Nephron (organoid): ENCODE measurements around the gene NR2F6.

ENCODE experiments used
- H3K27ac Mint-ChIP-seq, 3 experiments: 2 replicates each; pipeline ENCODE4 v1.8.0; 2020; ENCODE audit warnings: mixed read lengths in 3 of 3, mild to moderate bottlenecking in 2 of 3, moderate library complexity in 1 of 3
- H3K27me3 Mint-ChIP-seq: 2 replicates; pipeline ENCODE4 v1.8.0; 2021; ENCODE audit warnings: low read depth, mild to moderate bottlenecking, moderate library complexity, mixed read lengths
- H3K36me3 Mint-ChIP-seq: 2 replicates; pipeline ENCODE4 v1.8.0; 2020; ENCODE audit warnings: low read depth, mixed read lengths
- H3K4me1 Mint-ChIP-seq: 2 replicates; pipeline ENCODE4 v1.8.0; 2020; ENCODE audit warnings: mixed read lengths
- H3K4me3 Mint-ChIP-seq, 3 experiments: 2 replicates each; pipeline ENCODE4 v1.8.0; 2020; ENCODE audit warnings: mild to moderate bottlenecking in 3 of 3, mixed read lengths in 3 of 3, moderate library complexity in 2 of 3
- H3K9me3 Mint-ChIP-seq: 2 replicates; pipeline ENCODE4 v1.8.0; 2020; ENCODE audit warnings: mixed read lengths
- CTCF ChIP-seq, 3 experiments: fragments of 200-600 bp; sonication (generic); IDR thresholded peaks; one replicate each; pipeline ENCODE4 v1.5.0; 2021; ENCODE audit warnings: antibody characterized with exemption in 3 of 3; ENCODE audit not compliant: unreplicated experiment in 3 of 3

NR2F6 gene

GRCh38 chr19:17220207-17220758 is 25.4 kb downstream of the NR2F6 start:
- H3K36me3 Mint-ChIP-seq, result peaks cover 25% of the 10 kb centered on the region
- H3K4me1 Mint-ChIP-seq, result peaks cover under 1% of the 10 kb centered on the region
- no peaks in the 10 kb centered on the region for H3K9me3 Mint-ChIP-seq
- H3K4me3 Mint-ChIP-seq, result no peak overlapping the region
- no peak overlapping the region for H3K27ac Mint-ChIP-seq
- TF ChIP-seq CTCF (IDR thresholded peaks at IDR 0.05; ENCODE audit: unreplicated experiment in 3 of 3), result no peak
- H3K27me3 Mint-ChIP-seq, result no peaks in the 10 kb centered on the region

- Mint-ChIP-seq H3K9me3 (no peaks in the 10 kb centered on the region), H3K27ac (no peak overlapping the region), H3K4me3 (no peak overlapping the region), H3K36me3 (peaks cover 29% of the 10 kb centered on the region), H3K27me3 (no peaks in the 10 kb centered on the region), H3K4me1 (peaks cover 6% of the 10 kb centered on the region)
- TF ChIP-seq CTCF (IDR thresholded peaks at IDR 0.05; ENCODE audit: unreplicated experiment in 3 of 3), result no peak
These were observed 26.4 kb downstream of the NR2F6 start for GRCh38 chr19:17219286-17219685.

GRCh38 chr19:17216058-17216670 is 29.6 kb downstream of the NR2F6 start:
- Mint-ChIP-seq H3K27ac (peak overlapping the region; percentile 29 to 97 (median 37)), H3K4me3 (peak overlapping the region; percentile 93 to 95 (median 95)), H3K36me3 (peaks cover 37% of the 10 kb centered on the region), H3K27me3 (no peaks in the 10 kb centered on the region), H3K9me3 (no peaks in the 10 kb centered on the region), H3K4me1 (peaks cover 6% of the 10 kb centered on the region)
- TF ChIP-seq CTCF (IDR thresholded peaks at IDR 0.05; ENCODE audit: unreplicated experiment in 3 of 3), result no peak

- Mint-ChIP-seq H3K4me3 (peak within 1 kb of the TSS; percentile 93 to 95 (median 95)), H3K36me3 (peaks cover 39% of the 10 kb centered on the region), H3K27me3 (no peaks in the 10 kb centered on the region), H3K9me3 (no peaks in the 10 kb centered on the region), H3K4me1 (peaks cover 6% of the 10 kb centered on the region), H3K27ac (peak within 1 kb of the TSS; percentile 97 to 99 (median 98))
- no peak for TF ChIP-seq CTCF (IDR thresholded peaks at IDR 0.05; ENCODE audit: unreplicated experiment in 3 of 3)
These were observed 30.4 kb downstream of the NR2F6 start, which contains the start of gene USE1 for GRCh38 chr19:17215127-17215971. Gene USE1, plus strand, starts transcription at chr19:17215357. Its CDS starts 49 bp downstream, at chr19:17215406.

GRCh38 chr19:17214508-17215126 is 31.1 kb downstream of the NR2F6 start:
- Mint-ChIP-seq H3K36me3 (peaks cover 40% of the 10 kb centered on the region), H3K27ac (peak overlapping the region; percentile 97 to 99 (median 98)), H3K4me3 (peak overlapping the region; percentile 93 to 95 (median 95)), H3K9me3 (no peaks in the 10 kb centered on the region), H3K4me1 (peaks cover 6% of the 10 kb centered on the region), H3K27me3 (no peaks in the 10 kb centered on the region)
- TF ChIP-seq CTCF (IDR thresholded peaks at IDR 0.05; ENCODE audit: unreplicated experiment in 3 of 3), result no peak
